ENCODE data around the gene MALT1.

The MALT1 gene

GRCh38 chr18:58633874-58634273 is 37.4 kb upstream of the MALT1 start:
- TF ChIP-seq, protein P1, sequence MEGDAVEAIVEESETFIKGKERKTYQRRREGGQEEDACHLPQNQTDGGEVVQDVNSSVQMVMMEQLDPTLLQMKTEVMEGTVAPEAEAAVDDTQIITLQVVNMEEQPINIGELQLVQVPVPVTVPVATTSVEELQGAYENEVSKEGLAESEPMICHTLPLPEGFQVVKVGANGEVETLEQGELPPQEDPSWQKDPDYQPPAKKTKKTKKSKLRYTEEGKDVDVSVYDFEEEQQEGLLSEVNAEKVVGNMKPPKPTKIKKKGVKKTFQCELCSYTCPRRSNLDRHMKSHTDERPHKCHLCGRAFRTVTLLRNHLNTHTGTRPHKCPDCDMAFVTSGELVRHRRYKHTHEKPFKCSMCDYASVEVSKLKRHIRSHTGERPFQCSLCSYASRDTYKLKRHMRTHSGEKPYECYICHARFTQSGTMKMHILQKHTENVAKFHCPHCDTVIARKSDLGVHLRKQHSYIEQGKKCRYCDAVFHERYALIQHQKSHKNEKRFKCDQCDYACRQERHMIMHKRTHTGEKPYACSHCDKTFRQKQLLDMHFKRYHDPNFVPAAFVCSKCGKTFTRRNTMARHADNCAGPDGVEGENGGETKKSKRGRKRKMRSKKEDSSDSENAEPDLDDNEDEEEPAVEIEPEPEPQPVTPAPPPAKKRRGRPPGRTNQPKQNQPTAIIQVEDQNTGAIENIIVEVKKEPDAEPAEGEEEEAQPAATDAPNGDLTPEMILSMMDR (conservative IDR thresholded peaks at IDR 0.05; ENCODE audit: low read depth, low read length), result no peak
- DNase-seq (ENCODE audit: low read depth), result peak; percentile 39
- no peak overlapping the region for H3K4me3 ChIP-seq (ENCODE audit: low read depth, low read length)

GRCh38 chr18:58635891-58636290 is 35.4 kb upstream of the MALT1 start:
- DNase-seq (ENCODE audit: low read depth), result peak; percentile 86
- no peak overlapping the region for H3K4me3 ChIP-seq (ENCODE audit: low read depth, low read length)
- TF ChIP-seq, protein P1 (conservative IDR thresholded peaks at IDR 0.05; ENCODE audit: low read depth, low read length), result no peak

DNA sequence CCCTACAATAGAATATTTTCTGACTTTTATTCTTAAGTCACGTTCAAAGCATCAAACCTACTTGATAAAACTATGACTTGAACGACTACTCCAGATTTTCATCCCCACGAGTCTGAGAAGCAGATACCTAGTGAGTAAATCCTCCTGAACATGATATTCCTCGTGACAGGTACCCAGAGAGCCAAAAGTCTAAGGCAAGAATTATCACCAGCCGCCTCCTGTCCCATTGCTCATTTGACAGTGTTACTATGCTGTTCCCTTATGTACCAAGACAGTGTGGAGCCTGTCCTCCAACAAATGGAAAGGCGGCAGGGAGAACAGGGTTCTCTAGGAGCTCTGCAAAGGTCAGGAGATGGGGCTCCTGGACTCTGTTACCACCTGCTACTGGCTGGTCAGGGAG is 34.1 kb upstream of the MALT1 start:
- TF ChIP-seq, protein P1 (conservative IDR thresholded peaks at IDR 0.05; ENCODE audit: low read depth, low read length), result no peak
- DNase-seq (ENCODE audit: low read depth), result no peak
- H3K4me3 ChIP-seq (ENCODE audit: low read depth, low read length), result no peak overlapping the region

DNA sequence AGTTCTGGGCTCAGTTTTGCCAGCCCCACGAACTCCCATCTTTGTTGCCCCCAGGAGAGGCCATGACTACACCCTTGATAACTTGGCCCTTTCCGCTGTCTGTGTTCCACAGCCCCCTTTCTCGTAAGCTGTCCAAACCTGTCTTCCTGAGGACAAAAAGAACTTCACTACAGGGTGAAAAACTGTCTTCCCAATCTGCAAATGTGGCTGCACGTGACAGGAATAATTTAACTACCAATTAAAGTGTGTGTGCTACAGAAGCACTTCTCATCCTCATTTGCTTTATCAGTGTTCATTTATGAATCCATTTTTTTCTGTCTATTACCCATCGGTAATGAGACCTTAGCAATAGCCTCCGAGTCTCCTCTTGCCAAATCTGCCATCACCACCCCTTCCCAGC is 33.3 kb upstream of the MALT1 start:
- no peak for DNase-seq (ENCODE audit: low read depth)
- TF ChIP-seq, protein P1 (conservative IDR thresholded peaks at IDR 0.05; ENCODE audit: low read depth, low read length), result no peak
- no peak overlapping the region for H3K4me3 ChIP-seq (ENCODE audit: low read depth, low read length)

- TF ChIP-seq, protein P1 (conservative IDR thresholded peaks at IDR 0.05; ENCODE audit: low read depth, low read length), result no peak
- no peak for DNase-seq (ENCODE audit: low read depth)
- no peak overlapping the region for H3K4me3 ChIP-seq (ENCODE audit: low read depth, low read length)
Observed at GRCh38 chr18:58638441-58638840, 32.8 kb upstream of the MALT1 start.

DNA sequence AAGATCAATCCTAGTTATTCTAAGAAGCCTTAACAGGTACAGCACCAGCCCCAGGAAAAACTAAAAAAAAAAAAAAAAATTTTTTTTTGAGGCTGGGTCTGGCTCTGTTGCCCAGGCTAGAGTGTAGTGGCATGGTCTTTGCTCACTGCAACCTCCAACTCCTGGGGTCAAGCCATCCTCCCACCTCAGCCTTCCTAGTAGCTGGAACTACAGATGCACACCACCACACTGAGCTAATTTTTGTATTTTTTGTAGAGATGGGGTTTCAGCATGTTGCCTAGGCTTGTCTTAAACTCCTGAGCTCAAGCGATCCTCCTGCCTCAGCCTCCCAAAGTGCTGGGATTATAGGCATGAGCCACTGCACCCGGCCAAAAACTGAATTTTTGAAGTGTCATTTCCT is 32.0 kb upstream of the MALT1 start:
- DNase-seq (ENCODE audit: low read depth), result no peak
- TF ChIP-seq, protein P1 (conservative IDR thresholded peaks at IDR 0.05; ENCODE audit: low read depth, low read length), result no peak
- H3K4me3 ChIP-seq (ENCODE audit: low read depth, low read length), result no peak overlapping the region

GRCh38 chr18:58639751-58640427 is 31.4 kb upstream of the MALT1 start:
- TF ChIP-seq, protein P1 (conservative IDR thresholded peaks at IDR 0.05; ENCODE audit: low read depth, low read length), result no peak
- H3K4me3 ChIP-seq (ENCODE audit: low read depth, low read length), result no peak overlapping the region
- peak; percentile 80 for DNase-seq (ENCODE audit: low read depth)
